Measurements from ENCODE around the gene PWWP3B.
"Not testable (repeated sequence)": the region's sequence is repeated elsewhere in the genome, so short reads cannot be mapped to it uniquely, and the experiment has no call there.

The PWWP3B gene

GRCh38 chrX:106168107-106168506 lies at the start of gene PWWP3B:
TSS of gene PWWP3B (plus strand) at chrX:106168305. CDS start at chrX:106205433, 37,128 bp downstream.
- DNase-seq, result no peak

GRCh38 chrX:106139048-106139447 lies 29.1 kb upstream of the PWWP3B start:
- DNase-seq, result no peak

GRCh38 chrX:106144755-106145639 lies 23.1 kb upstream of the PWWP3B start:
- no peak for DNase-seq

- DNase-seq, result no peak
Observed at GRCh38 chrX:106150701-106151100, 17.4 kb upstream of the PWWP3B start.

- no peak for DNase-seq
Observed at GRCh38 chrX:106159861-106160282, 8.2 kb upstream of the PWWP3B start.

GRCh38 chrX:106170318-106170717 lies 2.2 kb downstream of the PWWP3B start:
- DNase-seq, result no peak

- DNase-seq, result no peak
Observed at GRCh38 chrX:106171293-106171820, 3.3 kb downstream of the PWWP3B start.

- DNase-seq, result no peak
Observed at GRCh38 chrX:106177106-106177981, 9.2 kb downstream of the PWWP3B start.

- DNase-seq, result no peak
Observed at GRCh38 chrX:106177982-106178321, 9.8 kb downstream of the PWWP3B start.

- no peak for DNase-seq
Observed at GRCh38 chrX:106178826-106179225, 10.7 kb downstream of the PWWP3B start.

GRCh38 chrX:106183685-106184084 lies 15.6 kb downstream of the PWWP3B start:
- DNase-seq, result not testable (repeated sequence)

- no peak for DNase-seq
Observed at GRCh38 chrX:106201502-106202178, 33.5 kb downstream of the PWWP3B start.

- DNase-seq, result no peak
Observed at GRCh38 chrX:106203315-106203714, 35.2 kb downstream of the PWWP3B start.

- no peak for DNase-seq
Observed at GRCh38 chrX:106208154-106208553, 40.0 kb downstream of the PWWP3B start.

Data from NCI-H2081 treated with DMSO at 0.1 percent for 48 hours (cell line).